Measurements from ENCODE around the gene EXD3.

Gene EXD3

DNA sequence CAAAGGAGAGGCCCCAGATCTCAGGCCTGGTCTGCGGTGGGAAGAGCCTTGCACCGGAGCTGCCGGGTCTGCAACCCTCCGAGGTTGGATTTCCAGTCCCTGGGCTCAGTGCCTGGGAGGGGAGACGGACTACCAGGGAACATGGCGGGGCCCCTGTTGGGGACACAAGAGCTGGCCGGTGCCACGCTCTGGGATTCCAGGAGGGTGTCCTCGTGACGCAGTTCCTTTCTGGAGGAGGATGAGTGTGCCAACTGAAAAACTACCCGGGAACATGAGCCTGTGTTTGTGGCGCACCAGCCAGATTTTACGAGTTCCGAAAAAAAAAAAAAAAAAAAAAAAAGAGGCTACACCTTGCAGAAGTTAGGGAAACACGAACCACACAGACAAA, 129.9 kb downstream of the EXD3 start:
- no peak for DNase-seq (ENCODE audit: low read depth)
- TF ChIP-seq, protein P1, sequence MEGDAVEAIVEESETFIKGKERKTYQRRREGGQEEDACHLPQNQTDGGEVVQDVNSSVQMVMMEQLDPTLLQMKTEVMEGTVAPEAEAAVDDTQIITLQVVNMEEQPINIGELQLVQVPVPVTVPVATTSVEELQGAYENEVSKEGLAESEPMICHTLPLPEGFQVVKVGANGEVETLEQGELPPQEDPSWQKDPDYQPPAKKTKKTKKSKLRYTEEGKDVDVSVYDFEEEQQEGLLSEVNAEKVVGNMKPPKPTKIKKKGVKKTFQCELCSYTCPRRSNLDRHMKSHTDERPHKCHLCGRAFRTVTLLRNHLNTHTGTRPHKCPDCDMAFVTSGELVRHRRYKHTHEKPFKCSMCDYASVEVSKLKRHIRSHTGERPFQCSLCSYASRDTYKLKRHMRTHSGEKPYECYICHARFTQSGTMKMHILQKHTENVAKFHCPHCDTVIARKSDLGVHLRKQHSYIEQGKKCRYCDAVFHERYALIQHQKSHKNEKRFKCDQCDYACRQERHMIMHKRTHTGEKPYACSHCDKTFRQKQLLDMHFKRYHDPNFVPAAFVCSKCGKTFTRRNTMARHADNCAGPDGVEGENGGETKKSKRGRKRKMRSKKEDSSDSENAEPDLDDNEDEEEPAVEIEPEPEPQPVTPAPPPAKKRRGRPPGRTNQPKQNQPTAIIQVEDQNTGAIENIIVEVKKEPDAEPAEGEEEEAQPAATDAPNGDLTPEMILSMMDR (conservative IDR thresholded peaks at IDR 0.05; ENCODE audit: low read depth, low read length) = no peak
- H3K4me3 ChIP-seq (ENCODE audit: low read length) = no peak overlapping the region

GRCh38 chr9:137286975-137287383, 136.0 kb downstream of the EXD3 start:
- H3K4me3 ChIP-seq (ENCODE audit: low read length) = no peak overlapping the region
- DNase-seq (ENCODE audit: low read depth) = no peak
- TF ChIP-seq, protein P1 (conservative IDR thresholded peaks at IDR 0.05; ENCODE audit: low read depth, low read length) = peak; percentile 73

DNA sequence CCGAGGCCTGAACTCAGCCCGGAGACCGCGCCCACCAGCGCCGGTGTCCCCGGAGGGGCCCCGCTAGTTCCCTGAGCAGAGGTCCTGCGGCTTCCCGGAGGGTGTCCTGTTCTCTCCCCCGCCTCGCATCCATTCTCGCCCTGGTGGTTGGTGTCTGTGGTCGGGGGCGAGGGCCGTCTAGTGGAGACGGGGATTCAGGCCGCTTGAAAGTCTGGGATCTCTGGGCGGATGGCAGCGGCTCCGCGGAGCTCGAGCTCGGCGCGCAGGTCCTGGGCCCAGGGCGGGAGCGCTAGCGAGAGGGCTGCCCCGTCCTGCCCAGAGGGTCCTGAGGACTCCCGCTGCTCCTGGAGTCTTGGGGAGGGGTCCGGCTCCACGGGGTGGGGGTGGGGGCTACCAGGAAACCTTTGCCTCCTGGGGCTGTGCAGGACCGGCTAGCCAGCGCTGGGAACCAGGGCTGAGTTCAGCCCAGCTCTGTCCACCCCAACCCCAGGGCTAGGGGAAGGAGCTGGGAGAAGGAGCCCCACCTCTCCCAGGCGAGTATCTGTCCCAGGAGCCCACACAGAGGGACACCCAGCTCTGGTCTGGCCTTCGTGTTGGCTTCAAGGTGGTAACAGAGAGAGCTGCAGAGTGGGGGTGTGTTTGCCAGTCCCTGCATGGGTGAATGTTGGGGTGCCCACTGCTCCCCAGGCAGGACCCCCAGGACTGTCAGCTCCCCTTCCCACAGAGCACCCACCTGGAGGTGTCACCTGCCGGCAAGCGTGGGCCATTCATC, 141.4 kb downstream of the EXD3 start:
- TF ChIP-seq, protein P1 (conservative IDR thresholded peaks at IDR 0.05; ENCODE audit: low read depth, low read length) = no peak
- no peak overlapping the region for H3K4me3 ChIP-seq (ENCODE audit: low read length)

GRCh38 chr9:137280474-137281344, 142.3 kb downstream of the EXD3 start:
- DNase-seq (ENCODE audit: low read depth) = no peak
- no peak overlapping the region for H3K4me3 ChIP-seq (ENCODE audit: low read length)
- TF ChIP-seq, protein P1 (conservative IDR thresholded peaks at IDR 0.05; ENCODE audit: low read depth, low read length) = peak; percentile 51

More for the DNA sequence above, 141.4 kb downstream of the EXD3 start:
- DNase-seq (ENCODE audit: low read depth) = no peak

GRCh38 chr9:137279741-137280473, 143.1 kb downstream of the EXD3 start:
- TF ChIP-seq, protein P1 (conservative IDR thresholded peaks at IDR 0.05; ENCODE audit: low read depth, low read length) = no peak
- no peak for DNase-seq (ENCODE audit: low read depth)

GRCh38 chr9:137278721-137279711, 143.9 kb downstream of the EXD3 start:
- H3K4me3 ChIP-seq (ENCODE audit: low read length) = peak overlapping the region; percentile 65
- TF ChIP-seq, protein P1 (conservative IDR thresholded peaks at IDR 0.05; ENCODE audit: low read depth, low read length) = no peak
- DNase-seq (ENCODE audit: low read depth) = no peak

More at GRCh38 chr9:137279741-137280473, 143.1 kb downstream of the EXD3 start:
- H3K4me3 ChIP-seq (ENCODE audit: low read length) = no peak overlapping the region
